ENCODE data around the gene C20orf144.

C20orf144 gene

GRCh38 chr20:33651562-33652048, 10.5 kb upstream of the C20orf144 start:
- Mint-ChIP-seq H3K9me3 (no peaks in the 10 kb centered on the region), H3K36me3 (ENCODE audit: low read depth) (peaks cover 6% of the 10 kb centered on the region), H3K4me1 (peaks cover 34% of the 10 kb centered on the region), H3K27ac (peak overlapping the region; percentile 40), H3K4me3 (no peak overlapping the region), H3K27me3 (ENCODE audit: low read depth, poor library complexity) (no peaks in the 10 kb centered on the region)
- no peak for DNase-seq
- TF ChIP-seq CTCF (IDR thresholded peaks at IDR 0.05): no peak

GRCh38 chr20:33653218-33653899, 8.8 kb upstream of the C20orf144 start:
- Mint-ChIP-seq H3K9me3 (no peaks in the 10 kb centered on the region), H3K36me3 (ENCODE audit: low read depth) (no peaks in the 10 kb centered on the region), H3K4me3 (no peak overlapping the region), H3K27me3 (ENCODE audit: low read depth, poor library complexity) (no peaks in the 10 kb centered on the region), H3K27ac (no peak overlapping the region), H3K4me1 (peaks cover 26% of the 10 kb centered on the region)
- peak; percentile 71 for TF ChIP-seq CTCF (IDR thresholded peaks at IDR 0.05)
- DNase-seq: peak; percentile 77

GRCh38 chr20:33653900-33654596, 8.1 kb upstream of the C20orf144 start:
- no peaks in the 10 kb centered on the region for H3K9me3 Mint-ChIP-seq
- no peak overlapping the region for H3K27ac Mint-ChIP-seq
- no peaks in the 10 kb centered on the region for H3K27me3 Mint-ChIP-seq (ENCODE audit: low read depth, poor library complexity)
- no peaks in the 10 kb centered on the region for H3K36me3 Mint-ChIP-seq (ENCODE audit: low read depth)
- H3K4me3 Mint-ChIP-seq: no peak overlapping the region
- no peak for TF ChIP-seq CTCF (IDR thresholded peaks at IDR 0.05)
- no peak for DNase-seq
- H3K4me1 Mint-ChIP-seq: peaks cover 19% of the 10 kb centered on the region

GRCh38 chr20:33654680-33655161, 7.4 kb upstream of the C20orf144 start:
- no peaks in the 10 kb centered on the region for H3K36me3 Mint-ChIP-seq (ENCODE audit: low read depth)
- H3K4me3 Mint-ChIP-seq: no peak overlapping the region
- peaks cover 13% of the 10 kb centered on the region for H3K4me1 Mint-ChIP-seq
- H3K9me3 Mint-ChIP-seq: no peaks in the 10 kb centered on the region
- TF ChIP-seq CTCF (IDR thresholded peaks at IDR 0.05): no peak
- no peak for DNase-seq
- H3K27me3 Mint-ChIP-seq (ENCODE audit: low read depth, poor library complexity): no peaks in the 10 kb centered on the region
- peak overlapping the region; percentile 31 for H3K27ac Mint-ChIP-seq

GRCh38 chr20:33655164-33655563, 7.0 kb upstream of the C20orf144 start:
- Mint-ChIP-seq H3K9me3 (no peaks in the 10 kb centered on the region), H3K4me1 (peaks cover 11% of the 10 kb centered on the region), H3K27ac (no peak overlapping the region), H3K36me3 (ENCODE audit: low read depth) (no peaks in the 10 kb centered on the region), H3K27me3 (ENCODE audit: low read depth, poor library complexity) (no peaks in the 10 kb centered on the region), H3K4me3 (no peak overlapping the region)
- TF ChIP-seq CTCF (IDR thresholded peaks at IDR 0.05): no peak
- no peak for DNase-seq

Data from nephron progenitor cell (in vitro differentiated cells).